ENCODE data around the gene TRIM61. TPM values are rescaled to one million over a fixed set of nuclear protein-coding genes. Genes with fewer than 3 reads are reported as not detected.

TRIM61 gene
- total and polyA plus RNA-seq, 9 of the 15 experiments (the other 6 are each of a cell fraction or from before 2014, with no cell fraction given), result 0.07 to 0.92 (median 0.42) TPM

DNA sequence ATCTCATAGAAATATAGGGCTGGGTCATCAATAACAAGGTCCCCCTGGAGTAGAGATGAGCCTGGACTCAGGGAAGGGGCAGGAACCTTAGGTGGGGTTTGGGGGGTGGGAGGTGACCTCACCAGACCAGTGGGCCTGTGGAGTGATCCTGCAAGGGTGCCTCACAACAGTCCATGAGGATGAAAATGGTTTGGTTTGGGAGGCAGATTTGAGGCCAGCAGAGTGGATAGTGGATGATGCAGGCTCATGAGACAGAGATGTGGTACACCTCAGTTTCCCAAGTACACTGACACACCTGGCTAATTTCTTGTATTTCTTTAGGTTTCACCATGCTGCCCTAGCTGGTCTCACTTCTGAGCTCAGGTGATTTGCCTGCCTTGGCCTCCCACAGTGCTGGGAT is 36.2 kb upstream of the TRIM61 start:
- H3K9me1 ChIP-seq (ENCODE audit: control insufficient read depth, insufficient read depth, low read length), result no peaks in the 10 kb centered on the region
- H3K27me3 ChIP-seq (ENCODE audit: control insufficient read depth in 2 of 2, insufficient read depth in 2 of 2, low read length in 2 of 2), result peaks cover 4 to 29% of the 10 kb centered on the region in 2 experiments; a peak in 4 of 5 replicates
- no peaks in the 10 kb centered on the region for H4K20me1 ChIP-seq (replicated peaks; ENCODE audit: control insufficient read depth, insufficient read depth, low read length)
- no peaks in the 10 kb centered on the region for H3K9me3 ChIP-seq (replicated peaks; ENCODE audit: control insufficient read depth, insufficient read depth, low read depth, low read length)
- TF ChIP-seq TRIM24 (IDR thresholded peaks at IDR 0.05) (no peak), MEIS2 (IDR thresholded peaks at IDR 0.05; ENCODE audit: partially characterized antibody) (no peak), SAFB2 (IDR thresholded peaks at IDR 0.05; ENCODE audit: borderline replicate concordance, low read depth, low read length, severe bottlenecking) (no peak), NR0B1 (IDR thresholded peaks at IDR 0.05; ENCODE audit: partially characterized antibody) (no peak), PBX2 (CRISPR knock-in tag; IDR thresholded peaks at IDR 0.05; ENCODE audit: low read depth) (no peak), PBX2 (tag; conservative IDR thresholded peaks at IDR 0.05; ENCODE audit: low read depth) (no peak)
- TF ChIP-seq, protein P1, sequence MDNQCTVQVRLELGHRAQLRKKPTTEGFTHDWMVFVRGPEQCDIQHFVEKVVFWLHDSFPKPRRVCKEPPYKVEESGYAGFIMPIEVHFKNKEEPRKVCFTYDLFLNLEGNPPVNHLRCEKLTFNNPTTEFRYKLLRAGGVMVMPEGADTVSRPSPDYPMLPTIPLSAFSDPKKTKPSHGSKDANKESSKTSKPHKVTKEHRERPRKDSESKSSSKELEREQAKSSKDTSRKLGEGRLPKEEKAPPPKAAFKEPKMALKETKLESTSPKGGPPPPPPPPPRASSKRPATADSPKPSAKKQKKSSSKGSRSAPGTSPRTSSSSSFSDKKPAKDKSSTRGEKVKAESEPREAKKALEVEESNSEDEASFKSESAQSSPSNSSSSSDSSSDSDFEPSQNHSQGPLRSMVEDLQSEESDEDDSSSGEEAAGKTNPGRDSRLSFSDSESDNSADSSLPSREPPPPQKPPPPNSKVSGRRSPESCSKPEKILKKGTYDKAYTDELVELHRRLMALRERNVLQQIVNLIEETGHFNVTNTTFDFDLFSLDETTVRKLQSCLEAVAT (IDR thresholded peaks at IDR 0.05), result no peak
- H3K4me3 ChIP-seq, result no peak overlapping the region
- no TSS peak for BruUV-seq (replicated peaks)
- POLR2A ChIA-PET, result no interaction called here
- intact Hi-C loops (cut with micrococcal nuclease), result no loop called here
- CTCF ChIA-PET (ENCODE audit: low intra/inter-chr PET ratio), result no interaction called here
- ATAC-seq, result no peak
- no peak overlapping the region for H3K27ac ChIP-seq (ENCODE audit: extremely low read depth, low read depth, low read length)
- H3K4me1 ChIP-seq (replicated peaks in 1 of 2; ENCODE audit: control insufficient read depth in 2 of 2, insufficient read depth in 2 of 2, low read length in 2 of 2), result no peaks in the 10 kb centered on the region
- no peaks in the 10 kb centered on the region for H3K79me2 ChIP-seq (ENCODE audit: control insufficient read depth, insufficient read depth, low read length)
- FAIRE-seq, result no peak
- no peak overlapping the region for H2AFZ ChIP-seq (ENCODE audit: low read depth, low read length)
- no peaks in the 10 kb centered on the region for H3K36me3 ChIP-seq (ENCODE audit: control insufficient read depth, insufficient read depth, low read length)
- in situ Hi-C loops (cut with MboI), result no loop called here
- H3K4me2 ChIP-seq (ENCODE audit: insufficient read depth, low read length), result no peak overlapping the region
- DNase-seq (ENCODE audit: extremely low read depth in 1 of 4, low spot score in 3 of 4), result no peak
- no peak overlapping the region for H3K9ac ChIP-seq (ENCODE audit: insufficient read depth in 1 of 2, low read depth in 2 of 2, low read length in 2 of 2)

All from K562 (cell line).